H1 (cell line): ENCODE measurements around the gene TBC1D19. TPM values are rescaled to one million over a fixed set of nuclear protein-coding genes. Genes with fewer than 3 reads are reported as not detected.
A peak's percentile ranks its signal among the peaks of the same experiment; 100 is the strongest.

ENCODE experiments used
- CTCF ChIA-PET: fragments of 300-600 bp; sonication (Branson Sonifier 250); formaldehyde crosslinking; loops from one replicate; lab custom pipeline; 2021; ENCODE audit not compliant: partially characterized antibody; lab: Charles Lee
- POLR2A ChIA-PET: fragments of 300-600 bp; sonication (Branson Sonifier 250); formaldehyde crosslinking; loops from one replicate; lab custom pipeline; 2021; ENCODE audit warnings: inconsistent platforms; ENCODE audit not compliant: partially characterized antibody; lab: Charles Lee
- DNase-seq, 2 experiments: peaks; one replicate each; pipeline versions ENCODE4 v3.0.0 to v3.0.0-alpha.2; 2010 to 2022; ENCODE audit warnings: low spot score in 2 of 2, low read depth in 1 of 2, mixed read lengths in 1 of 2
- FAIRE-seq: peaks from 2 replicates; lab custom pipeline; 2011; peaks lifted over from hg19 to GRCh38; lab: Jason Lieb, UNC
- H2AFZ ChIP-seq: 2 replicates; pipeline ENCODE4 v1.8.1; 2012; ENCODE audit warnings: low read length, inconsistent platforms
- H2AK5ac ChIP-seq: 2 replicates; pipeline ENCODE4 v1.6.1; 2013; ENCODE audit warnings: low read depth, low read length
- H2BK120ac ChIP-seq: replicated peaks from 2 replicates; pipeline ENCODE3; 2013; ENCODE audit warnings: low read depth, low read length, inconsistent platforms
- H2BK12ac ChIP-seq: 2 replicates; pipeline ENCODE4 v1.6.1; 2013; ENCODE audit warnings: low read depth, low read length
- H2BK15ac ChIP-seq: 2 replicates; pipeline ENCODE4 v1.6.1; 2013; ENCODE audit warnings: low read length
- H2BK20ac ChIP-seq: 2 replicates; pipeline ENCODE4 v1.6.1; 2013; ENCODE audit warnings: low read length
- H2BK5ac ChIP-seq: 2 replicates; pipeline ENCODE4 v1.6.1; 2013; ENCODE audit warnings: low read depth, low read length
- H3K14ac ChIP-seq: 2 replicates; pipeline ENCODE4 v1.6.1; 2013; ENCODE audit warnings: inconsistent platforms; ENCODE audit not compliant: insufficient read length
- H3K18ac ChIP-seq: 2 replicates; pipeline ENCODE4 v1.6.1; 2013; ENCODE audit warnings: low read length; ENCODE audit errors: extremely low read depth
- H3K23ac ChIP-seq: 2 replicates; pipeline ENCODE4 v1.6.1; 2013; ENCODE audit warnings: inconsistent platforms; ENCODE audit not compliant: insufficient read length
- H3K23me2 ChIP-seq: 2 replicates; pipeline ENCODE4 v1.6.1; 2013; ENCODE audit warnings: low read depth, low read length
- H3K27ac ChIP-seq: 2 replicates; pipeline ENCODE4 v1.6.1; 2011; ENCODE audit warnings: low read depth, low read length, inconsistent platforms
- H3K27me3 ChIP-seq, 4 experiments: replicated peaks in 1 of 4; 1 replicate in 1 of 4; 2 replicates in 3 of 4; pipeline versions ENCODE4 v1.6.1 to v1.8.1; 2011 to 2013; ENCODE audit warnings: low read length in 3 of 4, mild to moderate bottlenecking in 3 of 4, inconsistent platforms in 2 of 4, mixed read lengths in 2 of 4, moderate library complexity in 1 of 4; ENCODE audit not compliant: control insufficient read depth in 3 of 4, insufficient read depth in 3 of 4; ENCODE audit errors: extremely low read depth in 1 of 4
- H3K36me3 ChIP-seq, 4 experiments: 2 replicates each; pipeline versions ENCODE4 v1.6.1 to v1.8.1; 2011 to 2013; ENCODE audit warnings: mild to moderate bottlenecking in 4 of 4, low read length in 3 of 4, moderate library complexity in 2 of 4, control low read depth in 1 of 4, inconsistent platforms in 1 of 4; ENCODE audit not compliant: insufficient read depth in 4 of 4, control insufficient read depth in 2 of 4
- H3K4ac ChIP-seq: replicated peaks from 2 replicates; pipeline ENCODE3; 2013; ENCODE audit warnings: low read length, low read depth, mixed read lengths, inconsistent platforms; ENCODE audit not compliant: insufficient read length
- H3K4me1 ChIP-seq, 4 experiments: replicated peaks in 1 of 4; 1 replicate in 1 of 4; 2 replicates in 3 of 4; pipeline versions ENCODE4 v1.6.1 to v1.8.1; 2011 to 2013; ENCODE audit warnings: low read length in 3 of 4, inconsistent platforms in 2 of 4, mixed read lengths in 1 of 4; ENCODE audit not compliant: insufficient read depth in 4 of 4, control insufficient read depth in 3 of 4
- H3K4me2 ChIP-seq, 2 experiments: 2 replicates each; pipeline versions ENCODE4 v1.6.1 to v1.8.1; 2011 to 2013; ENCODE audit warnings: low read depth in 2 of 2, low read length in 2 of 2, control low read depth in 1 of 2, inconsistent platforms in 1 of 2, mild to moderate bottlenecking in 1 of 2; ENCODE audit not compliant: insufficient read depth in 1 of 2
- H3K4me3 ChIP-seq, 4 experiments: fragments of 200-600, 300-600 bp in 1 of 4; sonication (generic), shearing (Covaris generic), sonication (Bioruptor Twin) in 1 of 4; 2 replicates each; pipeline versions ENCODE4 v1.5.1 to v1.8.1; 2011 to 2016; ENCODE audit warnings: low read length in 4 of 4, low read depth in 3 of 4, control low read depth in 2 of 4, inconsistent platforms in 2 of 4, mild to moderate bottlenecking in 2 of 4, mixed read lengths in 1 of 4, moderate library complexity in 1 of 4; ENCODE audit not compliant: insufficient read depth in 2 of 4; ENCODE audit errors: extremely low read depth in 1 of 4
- H3K56ac ChIP-seq: replicated peaks from 2 replicates; pipeline ENCODE3; 2013; ENCODE audit warnings: low read depth, mild to moderate bottlenecking, mixed read lengths, low read length, inconsistent platforms; ENCODE audit not compliant: insufficient read length
- H3K79me1 ChIP-seq: 2 replicates; pipeline ENCODE4 v1.6.1; 2013; ENCODE audit warnings: low read depth, low read length, control low read depth
- H3K79me2 ChIP-seq, 2 experiments: 2 replicates each; pipeline versions ENCODE4 v1.6.1 to v1.8.1; 2012 to 2013; ENCODE audit warnings: low read length in 2 of 2, mild to moderate bottlenecking in 2 of 2, inconsistent platforms in 1 of 2; ENCODE audit not compliant: insufficient read depth in 2 of 2, control insufficient read depth in 1 of 2
- H3K9ac ChIP-seq, 4 experiments: replicated peaks in 1 of 4; 1 replicate in 1 of 4; 2 replicates in 3 of 4; pipeline versions ENCODE4 v1.6.1 to v1.8.1; 2011 to 2013; ENCODE audit warnings: low read depth in 3 of 4, low read length in 3 of 4, control low read depth in 2 of 4, mild to moderate bottlenecking in 2 of 4, moderate library complexity in 2 of 4, inconsistent platforms in 1 of 4; ENCODE audit errors: extremely low read depth in 1 of 4
- H3K9me3 ChIP-seq, 2 experiments: 2 replicates each; pipeline versions ENCODE4 v1.6.1 to v1.8.1; 2012 to 2013; ENCODE audit warnings: mild to moderate bottlenecking in 2 of 2, moderate library complexity in 2 of 2, control low read depth in 1 of 2, inconsistent platforms in 1 of 2, low read depth in 1 of 2, low read length in 1 of 2, mixed read lengths in 1 of 2; ENCODE audit not compliant: insufficient read depth in 2 of 2
- H4K20me1 ChIP-seq, 2 experiments: replicated peaks in 1 of 2; 2 replicates each; pipeline versions ENCODE3 to v1.8.1; 2011 to 2013; ENCODE audit warnings: inconsistent platforms in 2 of 2, low read length in 2 of 2, mild to moderate bottlenecking in 1 of 2; ENCODE audit not compliant: insufficient read depth in 2 of 2, control insufficient read depth in 1 of 2
- H4K5ac ChIP-seq: 2 replicates; pipeline ENCODE4 v1.6.1; 2013; ENCODE audit warnings: low read length, low read depth, mixed read lengths, inconsistent platforms; ENCODE audit not compliant: insufficient read length
- H4K8ac ChIP-seq: 2 replicates; pipeline ENCODE4 v1.8.0; 2013; ENCODE audit warnings: mild to moderate bottlenecking, moderate library complexity, low read length, inconsistent platforms; ENCODE audit not compliant: insufficient read depth; ENCODE audit errors: extremely low read depth
- H4K91ac ChIP-seq: replicated peaks from 2 replicates; pipeline ENCODE3; 2013; ENCODE audit warnings: low read length, mixed read lengths, inconsistent platforms; ENCODE audit not compliant: insufficient read length
- ATF3 ChIP-seq: IDR thresholded peaks from 2 replicates; pipeline ENCODE4 v1.6.1; 2011; ENCODE audit warnings: low read depth, mild to moderate bottlenecking, low read length; ENCODE audit not compliant: insufficient read depth
- BACH1 ChIP-seq: IDR thresholded peaks from 2 replicates; pipeline ENCODE4 v1.6.1; 2012; ENCODE audit warnings: low read length, improper control_type of control experiment
- CEBPB ChIP-seq: IDR thresholded peaks from 2 replicates; pipeline ENCODE4 v1.6.1; 2012; ENCODE audit warnings: low read depth, low read length
- CREB1 ChIP-seq: IDR thresholded peaks from 2 replicates; pipeline ENCODE4 v1.6.1; 2012; ENCODE audit warnings: inconsistent platforms
- FOSL1 ChIP-seq: IDR thresholded peaks from 2 replicates; pipeline ENCODE4 v1.6.1; 2011; ENCODE audit warnings: mild to moderate bottlenecking, low read depth, low read length, moderate library complexity; ENCODE audit not compliant: insufficient read depth
- KDM1A ChIP-seq: fragments of 200-600, 300-600 bp; sonication (generic); IDR thresholded peaks from 2 replicates; pipeline ENCODE4 v1.7.1; 2016; ENCODE audit warnings: mild to moderate bottlenecking, low read length, borderline replicate concordance
- MAX ChIP-seq: IDR thresholded peaks from 2 replicates; pipeline ENCODE4 v1.6.1; 2012; ENCODE audit warnings: inconsistent platforms
- NANOG ChIP-seq: IDR thresholded peaks from 2 replicates; pipeline ENCODE4 v1.6.1; 2011; ENCODE audit warnings: low read length, low read depth, mild to moderate bottlenecking, inconsistent platforms; ENCODE audit not compliant: insufficient read depth, poor library complexity, severe bottlenecking
- POLR2A ChIP-seq, 2 experiments: IDR thresholded peaks; 1 replicate in 1 of 2; 2 replicates in 1 of 2; pipeline ENCODE4 v1.6.1; 2011; ENCODE audit warnings: low read depth in 2 of 2, low read length in 2 of 2, mild to moderate bottlenecking in 2 of 2; ENCODE audit errors: control extremely low read depth in 1 of 2
- POU5F1 ChIP-seq: IDR thresholded peaks from 2 replicates; pipeline ENCODE4 v1.6.1; 2011; ENCODE audit warnings: low read depth, mild to moderate bottlenecking, low read length, moderate library complexity
- SIRT6 ChIP-seq: IDR thresholded peaks from one replicate; pipeline ENCODE4 v1.7.1; 2012; ENCODE audit warnings: low read length, inconsistent platforms
- SP2 ChIP-seq: IDR thresholded peaks from 2 replicates; pipeline ENCODE4 v1.6.1; 2012; ENCODE audit warnings: mild to moderate bottlenecking, low read length, inconsistent platforms
- SRF ChIP-seq: IDR thresholded peaks from 2 replicates; pipeline ENCODE4 v1.6.1; 2011; ENCODE audit warnings: mild to moderate bottlenecking, low read depth, low read length, moderate library complexity
- TAF7 ChIP-seq: optimal IDR thresholded peaks from 2 replicates; pipeline ENCODE3; 2011; ENCODE audit warnings: low read depth, mild to moderate bottlenecking, inconsistent platforms, low read length, moderate library complexity, borderline replicate concordance
- TCF12 ChIP-seq: IDR thresholded peaks from 2 replicates; pipeline ENCODE4 v1.6.1; 2011; ENCODE audit warnings: low read depth, mild to moderate bottlenecking, low read length
- WGBS, 2 experiments: shearing (Covaris generic) in 1 of 2; methylation state at CpG; one replicate each; pipeline versions ENCODE4 v1.1.6 to v1.1.7; 2013 to 2015; ENCODE audit warnings: low lambda C conversion rate in 2 of 2, mixed read lengths in 2 of 2, inconsistent platforms in 1 of 2, low coverage in 1 of 2, missing lambda C conversion rate in 1 of 2; ENCODE audit not compliant: insufficient replicate concordance in 2 of 2, insufficient coverage in 1 of 2, insufficient read length in 1 of 2; ENCODE audit errors: extremely low coverage in 1 of 2, missing lambda C conversion rate in 1 of 2; 5-methylcytosine and 5-hydroxymethylcytosine counted together
- polyA plus RNA-seq, 7 experiments: library from polyadenylated mRNA; depleted of rRNA in 3 of 7; stranded (reverse) in 5 of 7; unstranded in 2 of 7; fragments of >200 nt in 5 of 7; fragments of 200-250 nt in 2 of 7; gene quantifications; 1 replicate in 5 of 7; 2 replicates in 1 of 7; 4 replicates in 1 of 7; pipeline versions ENCODE4 v1.2.1 to v1.2.3, GENCODE V29; 2011 to 2013; ENCODE audit warnings: missing spikeins in 2 of 7, mixed read lengths in 2 of 7
- total RNA-seq: library from RNA; stranded (reverse); fragmentation: NEBNext Ultra II Directional; extraction: Animal tissue kit (Norgen Biotek cat#: 25700); gene quantifications from 2 replicates; pipeline ENCODE4 v1.2.1, GENCODE V29; 2021

TBC1D19 gene
- total and polyA plus RNA-seq, 2 of the 8 experiments (the other 6 are each of a cell fraction or from before 2014, with no cell fraction given) = 1.9 to 3.5 TPM

- Histone ChIP-seq H4K20me1 (no peaks in the 10 kb centered on the region), H3K9me3 (no peaks in the 10 kb centered on the region), H2BK20ac (no peak overlapping the region), H3K23ac (no peak overlapping the region), H2BK15ac (no peak overlapping the region), H3K4me2 (no peak overlapping the region), H3K36me3 (0 out of 8 replicates have a peak, but pooled peaks cover 0 to under 1% (median 0%) of the 10 kb centered on the region in 4 experiments), H2AK5ac (no peak overlapping the region), H4K8ac (no peak overlapping the region), H3K79me1 (no peaks in the 10 kb centered on the region), H2AFZ (no peak overlapping the region), H3K4me3 (no peak overlapping the region), H4K91ac (no peak overlapping the region), H3K27me3 (peaks cover 0 to 2% (median 0%) of the 10 kb centered on the region in 4 experiments; a peak in 1 of 7 replicates), H2BK5ac (no peak overlapping the region), H2BK12ac (no peak overlapping the region), H3K9ac (peak overlapping the region in 1 of 4 experiments; percentile 6; a peak in 1 of 7 replicates), H3K56ac (no peak overlapping the region), H3K79me2 (no peaks in the 10 kb centered on the region), H2BK120ac (no peak overlapping the region), H3K14ac (no peak overlapping the region), H3K27ac (no peak overlapping the region), H3K18ac (no peak overlapping the region), H3K4me1 (peaks cover 0 to 4% (median 0%) of the 10 kb centered on the region in 4 experiments; a peak in 1 of 7 replicates), H4K5ac (no peak overlapping the region), H3K4ac (no peak overlapping the region), H3K23me2 (no peaks in the 10 kb centered on the region)
- 87% methylated on average over 1 of the region's 1 CpG; no CpG with 5 or more reads in 1 of the 2 experiments for WGBS, 2 experiments
- ChIA-PET CTCF (no interaction called here), POLR2A (no interaction called here)
- FAIRE-seq = no peak
- no peak for DNase-seq
- no peak for TF ChIP-seq POLR2A (IDR thresholded peaks at IDR 0.05; ENCODE audit: control extremely low read depth in 1 of 2, low read depth in 2 of 2, low read length in 2 of 2)
- no peak for TF ChIP-seq ATF3
- no peak for TF ChIP-seq SRF
- TF ChIP-seq SIRT6 = no peak
- TF ChIP-seq FOSL1 = no peak
- TF ChIP-seq CEBPB = no peak
- TF ChIP-seq TCF12 = no peak
- no peak for TF ChIP-seq POU5F1
- no peak for TF ChIP-seq MAX
- TF ChIP-seq NANOG = no peak
- no peak for TF ChIP-seq CREB1
- TF ChIP-seq KDM1A = no peak
- TF ChIP-seq SP2 = no peak
- no peak for TF ChIP-seq BACH1
- TF ChIP-seq TAF7 = no peak
Measured at GRCh38 chr4:26685250-26685649, 101.4 kb downstream of the TBC1D19 start.
